ENCODE measurements around the gene TMEM51.

Gene TMEM51

DNA sequence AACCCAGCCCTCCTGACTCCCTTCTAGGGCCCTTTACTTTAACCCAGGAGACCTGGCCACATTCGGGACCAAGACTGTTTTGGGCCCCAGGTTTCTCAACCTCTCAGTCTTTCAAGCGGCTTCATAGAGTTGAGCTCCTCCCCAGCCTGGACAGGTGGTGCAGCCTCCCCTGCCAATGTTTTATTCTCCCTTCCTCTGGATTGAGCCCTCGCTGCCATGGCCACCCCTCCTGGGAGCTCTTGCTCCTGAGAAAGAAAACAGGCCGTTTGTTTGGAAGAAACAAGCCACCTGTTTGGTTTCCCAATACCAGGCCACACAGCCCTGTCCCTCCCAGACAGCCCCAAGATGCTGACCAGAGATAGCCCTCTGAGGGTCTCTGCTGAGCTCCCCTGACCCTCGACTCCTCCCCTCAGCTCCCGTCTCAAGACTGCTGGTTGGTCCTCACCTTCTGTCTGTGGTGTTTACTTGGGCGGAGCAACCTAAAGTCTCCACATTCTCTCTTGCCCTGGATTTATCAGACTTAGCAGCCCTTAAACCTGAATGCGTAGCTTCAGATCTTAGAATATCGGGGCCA, 3.3 kb downstream of the TMEM51 start:
- TF ChIP-seq EZH2phosphoT487 (conservative IDR thresholded peaks at IDR 0.05; ENCODE audit: low read length) = no peak
- TF ChIP-seq, protein P1, sequence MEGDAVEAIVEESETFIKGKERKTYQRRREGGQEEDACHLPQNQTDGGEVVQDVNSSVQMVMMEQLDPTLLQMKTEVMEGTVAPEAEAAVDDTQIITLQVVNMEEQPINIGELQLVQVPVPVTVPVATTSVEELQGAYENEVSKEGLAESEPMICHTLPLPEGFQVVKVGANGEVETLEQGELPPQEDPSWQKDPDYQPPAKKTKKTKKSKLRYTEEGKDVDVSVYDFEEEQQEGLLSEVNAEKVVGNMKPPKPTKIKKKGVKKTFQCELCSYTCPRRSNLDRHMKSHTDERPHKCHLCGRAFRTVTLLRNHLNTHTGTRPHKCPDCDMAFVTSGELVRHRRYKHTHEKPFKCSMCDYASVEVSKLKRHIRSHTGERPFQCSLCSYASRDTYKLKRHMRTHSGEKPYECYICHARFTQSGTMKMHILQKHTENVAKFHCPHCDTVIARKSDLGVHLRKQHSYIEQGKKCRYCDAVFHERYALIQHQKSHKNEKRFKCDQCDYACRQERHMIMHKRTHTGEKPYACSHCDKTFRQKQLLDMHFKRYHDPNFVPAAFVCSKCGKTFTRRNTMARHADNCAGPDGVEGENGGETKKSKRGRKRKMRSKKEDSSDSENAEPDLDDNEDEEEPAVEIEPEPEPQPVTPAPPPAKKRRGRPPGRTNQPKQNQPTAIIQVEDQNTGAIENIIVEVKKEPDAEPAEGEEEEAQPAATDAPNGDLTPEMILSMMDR (IDR thresholded peaks at IDR 0.05; ENCODE audit: insufficient read depth, low read length, poor library complexity, severe bottlenecking) = no peak
- Histone ChIP-seq H3K9me2 (replicated peaks; ENCODE audit: insufficient read depth, low read length) (no peaks in the 10 kb centered on the region), H3K9ac (ENCODE audit: low read length) (no peak overlapping the region), H3K79me2 (ENCODE audit: insufficient read depth, low read length) (no peaks in the 10 kb centered on the region), H3F3A (ENCODE audit: insufficient read depth) (no peaks in the 10 kb centered on the region), H3K36me3 (ENCODE audit: low read length) (no peaks in the 10 kb centered on the region), H3K4me2 (ENCODE audit: low read depth, low read length, poor library complexity, severe bottlenecking) (no peak overlapping the region), H3K9me3 (ENCODE audit: insufficient read depth, low read length) (no peaks in the 10 kb centered on the region), H4K20me1 (ENCODE audit: low read depth, low read length) (no peaks in the 10 kb centered on the region), H2AFZ (ENCODE audit: low read depth, low read length, severe bottlenecking) (no peak overlapping the region), H3K27ac (ENCODE audit: low read depth, low read length) (no peak overlapping the region), H3K27me3 (ENCODE audit: low read length) (no peaks in the 10 kb centered on the region), H3K4me3 (ENCODE audit: insufficient read depth, low read length, poor library complexity, severe bottlenecking) (no peak overlapping the region)

DNA sequence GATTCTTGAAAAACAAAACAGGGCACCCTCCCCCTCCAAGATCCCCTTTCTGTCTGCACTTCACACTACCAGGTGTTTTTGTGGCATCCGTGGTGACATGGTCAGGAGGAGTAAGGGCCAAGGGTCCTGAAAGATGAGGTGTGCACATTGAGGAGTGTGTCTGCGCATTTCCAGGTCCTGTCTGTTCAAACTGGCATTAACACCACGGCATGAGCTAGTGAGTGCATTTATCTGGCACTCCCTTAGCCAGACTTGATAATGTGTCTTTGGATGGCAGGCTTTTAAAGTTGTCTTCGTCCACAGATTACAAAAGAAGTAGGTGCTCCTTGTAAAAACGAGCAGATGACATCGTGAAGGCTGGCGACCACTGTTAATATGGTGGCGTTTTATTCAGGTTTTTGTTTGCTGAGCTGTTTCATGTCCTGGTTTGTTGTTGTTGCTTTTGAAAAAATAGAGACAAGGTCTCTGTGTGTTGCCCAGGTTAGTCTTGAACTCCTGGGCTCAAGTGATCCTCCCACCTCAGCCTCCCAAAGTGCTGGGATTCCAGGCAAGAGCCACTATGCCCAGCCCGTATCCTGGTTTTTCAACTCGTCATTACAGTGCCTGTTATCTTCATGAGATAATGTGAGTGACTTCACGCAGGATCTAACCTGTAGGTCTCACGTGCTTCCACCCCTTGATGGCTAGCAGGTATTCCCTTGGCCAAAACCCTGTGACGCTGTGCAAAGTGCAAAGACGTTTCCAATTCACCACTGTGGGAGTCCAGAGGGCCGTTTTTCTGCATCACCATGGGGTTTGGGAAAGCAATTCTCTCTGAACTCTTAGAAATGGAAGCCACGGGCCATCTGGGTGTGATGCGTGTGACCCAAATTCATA, 4.2 kb downstream of the TMEM51 start:
- H3K27me3 ChIP-seq (ENCODE audit: low read length) = no peaks in the 10 kb centered on the region
- H3K27ac ChIP-seq (ENCODE audit: low read depth, low read length) = no peak overlapping the region
- no peak overlapping the region for H2AFZ ChIP-seq (ENCODE audit: low read depth, low read length, severe bottlenecking)
- no peaks in the 10 kb centered on the region for H3K9me3 ChIP-seq (ENCODE audit: insufficient read depth, low read length)
- no peak overlapping the region for H3K4me2 ChIP-seq (ENCODE audit: low read depth, low read length, poor library complexity, severe bottlenecking)
- no peaks in the 10 kb centered on the region for H4K20me1 ChIP-seq (ENCODE audit: low read depth, low read length)
- no peak for TF ChIP-seq EZH2phosphoT487 (conservative IDR thresholded peaks at IDR 0.05; ENCODE audit: low read length)
- TF ChIP-seq, protein P1 (IDR thresholded peaks at IDR 0.05; ENCODE audit: insufficient read depth, low read length, poor library complexity, severe bottlenecking) = no peak
- no peaks in the 10 kb centered on the region for H3K79me2 ChIP-seq (ENCODE audit: insufficient read depth, low read length)
- H3F3A ChIP-seq (ENCODE audit: insufficient read depth) = no peaks in the 10 kb centered on the region
- H3K9ac ChIP-seq (ENCODE audit: low read length) = no peak overlapping the region
- H3K4me3 ChIP-seq (ENCODE audit: insufficient read depth, low read length, poor library complexity, severe bottlenecking) = no peak overlapping the region
- H3K9me2 ChIP-seq (replicated peaks; ENCODE audit: insufficient read depth, low read length) = no peaks in the 10 kb centered on the region
- H3K36me3 ChIP-seq (ENCODE audit: low read length) = no peaks in the 10 kb centered on the region

DNA sequence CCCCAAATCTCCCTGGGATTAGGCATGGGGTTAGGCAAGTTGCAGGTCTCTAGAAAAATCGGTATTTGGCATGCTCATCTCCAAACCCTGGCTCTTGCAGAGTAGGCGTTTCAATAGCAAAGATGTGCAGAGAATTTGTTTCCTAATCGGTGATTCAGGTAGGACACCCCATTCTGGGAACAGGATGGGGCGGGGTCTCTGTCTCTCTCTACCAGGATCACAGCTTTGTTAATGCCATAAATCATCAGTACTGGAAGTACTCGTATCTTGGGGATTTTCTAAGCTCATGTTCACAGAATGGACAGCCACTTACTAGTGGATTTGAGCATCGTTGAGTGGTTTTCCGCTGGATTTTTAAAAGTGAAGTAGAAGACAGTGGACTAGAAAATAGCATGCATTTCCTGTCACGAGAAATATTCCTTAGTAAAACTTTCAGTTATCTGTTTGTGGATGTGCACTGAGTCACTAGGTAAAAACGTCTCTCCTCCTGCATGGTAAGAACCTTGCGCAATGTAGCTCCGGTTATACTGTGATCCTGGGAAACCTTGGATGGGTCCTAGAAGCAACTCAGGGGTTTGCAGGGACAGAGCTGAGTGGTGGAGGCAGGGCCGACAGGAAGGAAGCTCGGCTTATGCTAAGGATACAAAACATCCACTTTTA, 5.1 kb downstream of the TMEM51 start:
- Histone ChIP-seq H3K27me3 (ENCODE audit: low read length) (no peaks in the 10 kb centered on the region), H3K27ac (ENCODE audit: low read depth, low read length) (no peak overlapping the region), H3K4me3 (ENCODE audit: insufficient read depth, low read length, poor library complexity, severe bottlenecking) (no peak overlapping the region), H3K4me2 (ENCODE audit: low read depth, low read length, poor library complexity, severe bottlenecking) (no peak overlapping the region), H3K9ac (ENCODE audit: low read length) (no peak overlapping the region), H4K20me1 (ENCODE audit: low read depth, low read length) (no peaks in the 10 kb centered on the region), H3K9me2 (replicated peaks; ENCODE audit: insufficient read depth, low read length) (no peaks in the 10 kb centered on the region), H3K79me2 (ENCODE audit: insufficient read depth, low read length) (no peaks in the 10 kb centered on the region), H2AFZ (ENCODE audit: low read depth, low read length, severe bottlenecking) (no peak overlapping the region), H3F3A (ENCODE audit: insufficient read depth) (no peaks in the 10 kb centered on the region), H3K9me3 (ENCODE audit: insufficient read depth, low read length) (no peaks in the 10 kb centered on the region), H3K36me3 (ENCODE audit: low read length) (no peaks in the 10 kb centered on the region)
- TF ChIP-seq, protein P1 (IDR thresholded peaks at IDR 0.05; ENCODE audit: insufficient read depth, low read length, poor library complexity, severe bottlenecking) = no peak
- TF ChIP-seq EZH2phosphoT487 (conservative IDR thresholded peaks at IDR 0.05; ENCODE audit: low read length) = no peak
